ENCODE results near the gene ZNF469.

ZNF469 gene

DNA sequence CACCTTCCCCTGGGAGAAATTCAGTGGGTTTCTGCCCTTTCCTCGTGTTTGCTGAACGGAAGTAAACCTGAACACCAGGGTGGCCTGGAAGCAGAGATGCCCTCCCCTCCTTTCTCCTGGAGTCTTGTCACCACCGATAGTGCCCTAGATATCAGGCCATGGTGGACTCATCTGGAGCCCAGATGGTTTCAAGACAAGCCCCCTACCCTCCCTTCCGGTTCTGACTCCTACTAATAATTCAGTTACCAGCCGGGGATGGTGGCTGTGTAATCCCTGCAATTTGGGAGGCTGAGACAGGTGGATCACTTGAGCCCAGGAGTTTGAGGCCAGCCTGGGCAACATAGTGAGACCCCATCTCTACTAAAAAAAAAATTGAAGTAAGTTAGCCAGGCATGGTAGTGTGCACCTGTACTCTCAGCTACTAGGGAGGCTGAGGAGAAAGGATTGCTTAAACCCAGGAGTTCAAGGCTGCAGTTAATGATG is 2.4 kb downstream of the ZNF469 start:
- H3K27ac Mint-ChIP-seq: no peak overlapping the region
- H3K4me3 Mint-ChIP-seq: no peak overlapping the region
- peaks cover 5% of the 10 kb centered on the region for H3K4me1 Mint-ChIP-seq (ENCODE audit: low read depth)
- H3K9me3 Mint-ChIP-seq: no peaks in the 10 kb centered on the region
- no peaks in the 10 kb centered on the region for H3K36me3 Mint-ChIP-seq (ENCODE audit: low read depth)
- H3K27me3 Mint-ChIP-seq: peaks cover 53% of the 10 kb centered on the region
- intact Hi-C loops (cut with micrococcal nuclease): no loop called here

DNA sequence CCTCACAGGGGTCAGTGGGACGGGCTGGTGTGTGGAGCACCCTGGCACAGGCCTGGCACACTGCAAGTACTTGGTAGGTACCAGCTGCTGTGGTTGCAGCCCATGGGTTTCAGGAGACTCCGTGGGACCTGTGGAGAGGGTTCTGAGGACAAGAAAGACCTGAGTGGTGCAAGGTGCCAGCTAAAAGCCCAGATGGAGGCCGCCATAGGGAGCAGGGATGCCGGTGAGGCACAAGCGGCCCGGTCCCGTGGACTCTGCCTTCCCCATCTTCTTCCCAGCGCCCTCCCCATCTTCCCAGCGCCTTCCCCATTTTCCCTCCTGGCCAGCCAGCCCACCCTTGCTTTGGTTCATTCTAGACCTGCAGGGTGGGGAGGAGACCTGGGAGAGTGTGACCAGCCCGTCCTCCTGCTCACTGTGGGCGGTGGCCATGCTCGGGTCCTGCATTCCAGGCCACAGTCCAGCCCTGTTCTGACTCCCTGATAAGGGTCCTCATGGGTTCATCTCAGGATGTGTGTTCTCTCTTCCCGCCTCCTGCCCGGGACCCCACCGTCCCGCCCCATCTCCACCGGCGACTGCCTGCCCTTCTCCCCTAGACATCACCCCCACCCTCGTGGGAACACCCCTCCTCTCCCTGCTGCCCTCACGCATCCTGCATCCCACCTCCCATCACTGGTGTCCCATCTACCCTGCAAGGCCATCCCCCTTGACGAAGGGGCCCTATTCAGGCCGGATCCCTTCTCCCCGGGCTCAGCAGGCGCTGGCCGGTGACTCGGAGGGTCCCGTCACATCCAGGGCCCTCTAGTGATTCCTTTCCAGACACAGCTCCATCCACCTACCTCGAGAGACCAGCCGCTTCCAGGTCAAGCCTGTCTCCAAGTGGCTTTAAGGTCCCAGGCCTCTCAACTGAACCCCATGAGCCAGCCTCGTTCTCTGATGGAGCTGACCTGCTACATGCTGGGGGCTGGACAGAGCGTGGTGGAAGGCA is 3.4 kb downstream of the ZNF469 start:
- Mint-ChIP-seq H3K4me1 (ENCODE audit: low read depth) (peaks cover 14% of the 10 kb centered on the region), H3K4me3 (no peak overlapping the region), H3K27me3 (peaks cover 60% of the 10 kb centered on the region), H3K27ac (no peak overlapping the region), H3K9me3 (no peaks in the 10 kb centered on the region), H3K36me3 (ENCODE audit: low read depth) (no peaks in the 10 kb centered on the region)
- intact Hi-C loops (cut with micrococcal nuclease): no loop called here

DNA sequence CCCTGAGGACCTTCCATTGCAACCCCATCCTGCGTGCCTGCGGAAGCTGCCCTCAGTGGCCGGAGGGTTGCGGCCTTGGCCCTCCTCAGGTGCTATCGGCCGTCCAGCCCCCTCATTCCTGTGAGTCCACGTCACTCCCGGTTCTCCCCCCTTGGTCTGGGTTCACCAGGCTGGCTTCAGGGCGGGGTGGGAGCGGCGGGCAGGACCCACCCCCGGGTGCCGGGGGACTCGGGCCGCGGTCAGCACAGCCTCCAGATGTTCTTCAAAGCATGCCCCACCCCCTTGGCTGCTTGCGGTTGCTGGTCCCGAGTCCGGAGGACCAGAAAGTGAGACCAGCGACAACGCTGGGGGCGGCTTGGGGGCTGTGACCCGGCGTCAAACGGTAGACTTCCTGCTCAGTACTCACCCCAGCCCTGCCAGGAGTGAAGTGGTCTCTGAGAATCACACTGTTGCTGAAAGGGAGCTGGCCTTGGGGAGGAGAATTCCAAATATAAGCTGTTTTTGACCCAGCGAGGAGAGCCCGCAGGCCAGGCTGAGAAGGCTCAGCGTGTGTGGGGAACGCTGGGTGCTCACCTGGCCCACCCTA is 4.5 kb downstream of the ZNF469 start:
- H3K4me3 Mint-ChIP-seq: no peak overlapping the region
- peaks cover 14% of the 10 kb centered on the region for H3K4me1 Mint-ChIP-seq (ENCODE audit: low read depth)
- H3K9me3 Mint-ChIP-seq: no peaks in the 10 kb centered on the region
- H3K27me3 Mint-ChIP-seq: peaks cover 67% of the 10 kb centered on the region
- no peaks in the 10 kb centered on the region for H3K36me3 Mint-ChIP-seq (ENCODE audit: low read depth)
- intact Hi-C loops (cut with micrococcal nuclease): no loop called here
- H3K27ac Mint-ChIP-seq: no peak overlapping the region

DNA sequence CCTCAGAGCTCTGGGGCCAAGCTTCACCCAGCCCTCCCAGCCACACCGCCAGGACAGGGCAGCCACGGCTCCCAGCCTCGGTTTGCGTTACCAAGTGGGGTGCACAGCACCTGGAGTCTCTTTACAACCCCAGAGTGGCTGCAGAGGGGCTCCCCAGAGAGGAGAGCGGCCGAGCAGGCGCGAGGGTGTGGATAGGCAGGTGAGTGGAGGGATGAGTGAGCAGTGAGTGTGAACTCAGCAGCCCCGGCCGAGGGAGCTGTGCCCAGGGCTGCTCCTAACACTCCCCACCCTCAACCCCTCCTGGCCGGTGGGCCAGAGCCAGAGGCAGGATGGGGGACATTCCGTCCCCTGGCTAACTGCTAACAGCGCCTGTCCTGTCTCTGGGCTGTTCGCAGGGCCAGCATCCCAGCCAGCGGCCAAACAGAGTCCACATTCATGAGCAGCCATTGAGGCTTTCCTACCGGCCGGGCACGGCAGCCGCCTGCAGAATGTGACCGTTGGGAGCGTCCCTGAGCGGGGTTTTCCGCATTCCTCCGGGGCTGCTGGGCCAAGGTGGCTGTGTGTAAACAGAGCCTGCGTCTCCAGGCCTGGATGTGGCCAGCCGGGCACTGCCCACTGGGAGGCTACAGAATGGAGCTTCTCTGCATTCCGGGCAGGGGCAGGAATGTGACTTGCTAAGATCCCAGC is 5.3 kb downstream of the ZNF469 start:
- Mint-ChIP-seq H3K27me3 (peaks cover 74% of the 10 kb centered on the region), H3K4me3 (no peak overlapping the region), H3K4me1 (ENCODE audit: low read depth) (peaks cover 14% of the 10 kb centered on the region), H3K36me3 (ENCODE audit: low read depth) (no peaks in the 10 kb centered on the region), H3K27ac (no peak overlapping the region), H3K9me3 (no peaks in the 10 kb centered on the region)
- intact Hi-C loops (cut with micrococcal nuclease): no loop called here

DNA sequence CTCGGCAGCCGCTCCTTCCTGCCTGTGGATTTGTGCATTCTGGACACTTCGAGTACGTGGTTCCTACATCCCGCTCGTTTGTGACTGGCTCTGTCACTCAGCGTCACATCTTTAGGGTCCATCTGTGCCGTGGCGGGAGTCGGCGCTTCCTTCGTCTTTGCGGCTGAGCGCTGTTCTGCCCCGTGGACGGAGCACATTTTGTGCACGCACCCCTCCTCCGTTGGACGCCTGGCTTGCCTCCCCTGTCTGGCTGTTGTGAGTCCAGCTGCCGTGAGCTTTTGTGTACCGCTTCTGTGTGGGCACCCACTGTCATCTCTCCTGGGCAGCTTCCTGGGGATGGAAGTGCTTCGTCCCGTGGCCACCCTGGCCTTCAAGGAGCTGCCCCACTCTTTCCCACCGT is 6.4 kb downstream of the ZNF469 start:
- Mint-ChIP-seq H3K9me3 (no peaks in the 10 kb centered on the region), H3K36me3 (ENCODE audit: low read depth) (no peaks in the 10 kb centered on the region), H3K27ac (no peak overlapping the region), H3K27me3 (peaks cover 72% of the 10 kb centered on the region), H3K4me3 (no peak overlapping the region), H3K4me1 (ENCODE audit: low read depth) (peaks cover 13% of the 10 kb centered on the region)
- intact Hi-C loops (cut with micrococcal nuclease): no loop called here

DNA sequence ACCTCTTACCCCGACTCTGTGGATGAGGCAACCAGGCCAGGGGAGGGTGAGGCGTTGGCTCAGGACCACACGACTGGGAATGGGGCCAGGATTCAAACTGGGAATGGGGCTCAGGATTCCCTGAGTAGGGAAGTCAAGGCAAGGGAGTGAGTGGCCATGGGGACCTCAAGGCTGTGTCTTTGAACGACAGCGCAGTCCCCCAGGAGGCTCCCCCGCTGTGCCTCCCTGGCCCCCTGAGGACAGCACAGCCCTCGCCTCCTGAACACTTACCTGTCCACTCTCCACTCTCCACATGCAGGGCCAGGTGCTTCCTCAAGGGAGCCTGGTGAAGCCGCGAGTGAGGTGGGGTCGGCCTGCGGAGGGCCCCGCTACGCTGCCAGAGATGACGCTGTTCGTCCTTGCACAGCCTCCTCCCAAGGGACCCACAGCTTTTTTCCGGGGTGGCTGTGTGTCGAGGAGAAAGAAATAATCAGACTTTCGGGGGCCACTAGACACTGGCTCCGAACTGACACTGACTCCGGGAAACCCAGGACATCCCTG is 6.9 kb downstream of the ZNF469 start:
- Mint-ChIP-seq H3K4me1 (ENCODE audit: low read depth) (peaks cover 9% of the 10 kb centered on the region), H3K27ac (no peak overlapping the region), H3K4me3 (no peak overlapping the region), H3K9me3 (no peaks in the 10 kb centered on the region), H3K36me3 (ENCODE audit: low read depth) (no peaks in the 10 kb centered on the region), H3K27me3 (peaks cover 67% of the 10 kb centered on the region)
- intact Hi-C loops (cut with micrococcal nuclease): no loop called here

DNA sequence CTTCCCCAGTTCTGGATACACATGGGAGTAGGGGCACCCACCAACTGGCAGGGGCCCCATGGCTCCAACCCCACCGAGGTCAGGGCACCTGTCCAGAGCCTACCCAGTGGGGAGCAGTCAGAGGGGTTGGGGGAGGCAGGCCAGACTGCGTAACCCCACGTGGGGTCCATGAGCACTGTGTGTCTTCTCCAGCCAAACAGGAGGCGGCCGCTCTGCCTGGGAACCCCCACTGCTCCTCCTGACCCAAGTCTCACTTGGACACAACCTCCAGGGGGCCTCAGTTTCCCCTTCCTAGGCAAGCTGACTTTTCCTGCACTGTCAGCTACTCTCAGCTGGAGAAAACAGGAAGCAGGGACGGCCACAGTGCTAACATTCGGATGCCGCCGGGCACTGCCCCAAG is 7.5 kb downstream of the ZNF469 start:
- no peak overlapping the region for H3K27ac Mint-ChIP-seq
- H3K27me3 Mint-ChIP-seq: peaks cover 61% of the 10 kb centered on the region
- no peaks in the 10 kb centered on the region for H3K9me3 Mint-ChIP-seq
- H3K36me3 Mint-ChIP-seq (ENCODE audit: low read depth): no peaks in the 10 kb centered on the region
- no peak overlapping the region for H3K4me3 Mint-ChIP-seq
- intact Hi-C loops (cut with micrococcal nuclease): no loop called here
- H3K4me1 Mint-ChIP-seq (ENCODE audit: low read depth): peaks cover 9% of the 10 kb centered on the region

DNA sequence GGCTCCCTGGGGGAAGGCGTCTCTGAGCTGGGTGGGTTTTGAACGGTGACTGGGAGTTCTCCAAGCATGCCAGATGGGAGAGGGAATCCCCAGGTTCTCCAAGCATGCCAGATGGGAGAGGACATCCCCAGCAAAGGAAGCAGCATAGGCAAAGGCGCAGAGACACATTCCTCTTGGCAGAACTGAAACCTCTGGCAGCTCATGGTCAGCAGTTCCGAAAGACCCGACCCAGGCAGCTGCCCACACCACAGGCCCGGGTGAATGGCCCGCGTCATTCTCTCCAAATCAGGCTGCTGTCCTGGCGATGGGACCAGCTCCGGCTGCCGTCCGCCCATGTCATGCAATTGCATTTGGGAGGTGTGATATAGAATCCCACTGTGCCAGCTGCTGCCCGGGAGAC is 8.0 kb downstream of the ZNF469 start:
- no peaks in the 10 kb centered on the region for H3K36me3 Mint-ChIP-seq (ENCODE audit: low read depth)
- H3K4me1 Mint-ChIP-seq (ENCODE audit: low read depth): peaks cover 9% of the 10 kb centered on the region
- no peak overlapping the region for H3K27ac Mint-ChIP-seq
- H3K4me3 Mint-ChIP-seq: no peak overlapping the region
- H3K9me3 Mint-ChIP-seq: no peaks in the 10 kb centered on the region
- H3K27me3 Mint-ChIP-seq: peaks cover 56% of the 10 kb centered on the region
- intact Hi-C loops (cut with micrococcal nuclease): no loop called here

DNA sequence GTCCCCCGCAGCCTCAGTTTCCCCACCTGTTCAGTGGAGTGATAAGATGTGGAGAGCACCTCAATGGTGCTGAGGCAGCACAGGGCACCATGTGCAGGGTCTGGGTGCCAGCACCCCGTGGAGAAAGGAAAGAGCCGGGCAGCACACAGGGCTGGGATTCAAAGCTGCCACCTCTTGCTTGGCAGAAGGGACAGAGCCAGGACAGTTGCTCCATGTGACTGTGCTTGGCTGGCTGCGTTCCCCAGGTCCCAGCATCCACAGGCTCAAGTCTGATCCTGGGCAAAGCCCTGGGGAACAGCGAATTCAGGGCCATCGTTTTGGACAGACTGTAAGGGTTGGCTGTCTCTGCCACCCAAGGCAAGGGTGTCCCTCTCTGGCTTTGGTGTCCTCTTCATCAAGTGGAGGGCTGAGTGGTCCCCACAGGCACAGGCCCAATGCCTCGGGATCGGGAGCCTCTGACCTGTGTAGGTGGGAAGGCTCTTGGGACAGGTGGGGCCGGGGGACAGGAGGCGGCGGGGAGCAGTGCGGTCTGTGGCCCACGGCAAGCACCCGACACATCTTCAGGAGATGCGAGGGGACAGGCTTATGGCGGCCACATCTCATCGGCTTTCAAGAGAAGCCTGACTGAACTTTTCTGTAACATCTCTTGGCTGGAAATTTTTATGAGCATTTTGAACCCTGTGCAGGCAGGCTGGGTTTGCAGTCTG is 8.5 kb downstream of the ZNF469 start:
- no peaks in the 10 kb centered on the region for H3K36me3 Mint-ChIP-seq (ENCODE audit: low read depth)
- H3K27ac Mint-ChIP-seq: no peak overlapping the region
- no peaks in the 10 kb centered on the region for H3K9me3 Mint-ChIP-seq
- intact Hi-C loops (cut with micrococcal nuclease): no loop called here
- no peak overlapping the region for H3K4me3 Mint-ChIP-seq
- peaks cover 9% of the 10 kb centered on the region for H3K4me1 Mint-ChIP-seq (ENCODE audit: low read depth)
- peaks cover 55% of the 10 kb centered on the region for H3K27me3 Mint-ChIP-seq

DNA sequence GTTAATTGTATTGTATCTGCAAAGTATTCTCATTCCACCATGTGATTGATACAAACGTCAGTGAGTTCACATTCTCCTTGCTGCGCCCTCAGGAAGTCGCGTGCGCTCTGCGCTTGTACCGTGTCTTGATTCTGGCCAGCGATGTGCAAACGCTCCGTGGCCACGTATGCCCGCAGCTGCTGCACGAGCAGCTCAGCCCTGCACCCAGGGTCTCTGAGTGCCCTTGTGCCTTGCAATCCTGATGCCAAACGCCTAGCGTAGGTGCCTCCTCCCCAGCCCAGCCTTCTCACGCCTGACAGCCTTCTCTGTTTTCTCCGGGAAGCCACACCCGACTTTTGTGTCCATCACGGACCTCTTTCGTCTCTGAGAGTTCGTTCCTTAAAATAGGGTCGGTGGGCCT is 9.4 kb downstream of the ZNF469 start:
- H3K9me3 Mint-ChIP-seq: no peaks in the 10 kb centered on the region
- H3K27me3 Mint-ChIP-seq: peaks cover 49% of the 10 kb centered on the region
- no peak overlapping the region for H3K4me3 Mint-ChIP-seq
- H3K27ac Mint-ChIP-seq: no peak overlapping the region
- H3K4me1 Mint-ChIP-seq (ENCODE audit: low read depth): peaks cover 9% of the 10 kb centered on the region
- no peaks in the 10 kb centered on the region for H3K36me3 Mint-ChIP-seq (ENCODE audit: low read depth)
- intact Hi-C loops (cut with micrococcal nuclease): no loop called here

DNA sequence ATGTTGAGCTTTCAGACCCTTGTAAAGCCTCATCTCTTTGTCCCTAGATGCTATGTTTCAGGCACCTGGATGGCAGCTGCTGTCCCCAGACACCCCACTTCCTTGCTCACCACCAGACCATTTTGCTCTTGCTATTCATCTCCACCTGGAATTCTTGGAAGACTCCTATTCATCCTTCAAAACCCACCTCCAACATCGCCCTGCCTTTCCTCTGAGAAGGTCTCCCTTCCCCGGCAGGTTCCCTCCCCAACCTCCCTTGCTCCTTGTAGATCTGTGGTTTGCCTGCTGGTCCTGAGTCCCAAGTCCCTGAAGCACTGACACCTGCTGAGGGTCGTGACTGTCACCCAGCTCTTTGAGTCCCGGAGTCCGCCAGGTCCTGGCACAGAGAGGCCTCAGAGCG is 9.9 kb downstream of the ZNF469 start:
- Mint-ChIP-seq H3K9me3 (no peaks in the 10 kb centered on the region), H3K36me3 (ENCODE audit: low read depth) (no peaks in the 10 kb centered on the region), H3K4me1 (ENCODE audit: low read depth) (peaks cover 9% of the 10 kb centered on the region), H3K27ac (no peak overlapping the region), H3K4me3 (no peak overlapping the region), H3K27me3 (peaks cover 49% of the 10 kb centered on the region)
- intact Hi-C loops (cut with micrococcal nuclease): no loop called here

DNA sequence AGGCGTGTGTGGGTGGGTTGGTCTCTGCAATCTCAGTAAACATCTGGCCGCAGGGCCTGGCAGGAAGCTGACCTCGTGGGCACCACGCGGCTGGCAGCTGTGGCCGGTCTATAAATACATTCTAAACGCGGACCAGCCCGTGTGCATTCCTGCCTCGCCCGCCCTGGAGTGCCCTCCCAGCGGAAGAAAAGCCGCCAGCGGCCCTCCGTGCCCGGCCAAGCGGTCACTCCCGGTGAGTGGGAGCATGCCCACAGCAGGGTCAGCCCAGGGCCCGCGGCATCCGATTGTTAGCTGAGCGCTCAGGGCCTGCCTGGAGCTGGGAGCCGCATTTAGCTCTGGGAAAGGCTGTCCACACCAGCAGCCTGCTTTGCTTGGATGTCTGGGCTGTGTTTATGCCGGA is 10.3 kb downstream of the ZNF469 start:
- Mint-ChIP-seq H3K4me1 (ENCODE audit: low read depth) (peaks cover 9% of the 10 kb centered on the region), H3K9me3 (peaks cover 3% of the 10 kb centered on the region), H3K4me3 (no peak overlapping the region), H3K36me3 (ENCODE audit: low read depth) (no peaks in the 10 kb centered on the region), H3K27ac (no peak overlapping the region), H3K27me3 (peaks cover 47% of the 10 kb centered on the region)
- intact Hi-C loops (cut with micrococcal nuclease): no loop called here

DNA sequence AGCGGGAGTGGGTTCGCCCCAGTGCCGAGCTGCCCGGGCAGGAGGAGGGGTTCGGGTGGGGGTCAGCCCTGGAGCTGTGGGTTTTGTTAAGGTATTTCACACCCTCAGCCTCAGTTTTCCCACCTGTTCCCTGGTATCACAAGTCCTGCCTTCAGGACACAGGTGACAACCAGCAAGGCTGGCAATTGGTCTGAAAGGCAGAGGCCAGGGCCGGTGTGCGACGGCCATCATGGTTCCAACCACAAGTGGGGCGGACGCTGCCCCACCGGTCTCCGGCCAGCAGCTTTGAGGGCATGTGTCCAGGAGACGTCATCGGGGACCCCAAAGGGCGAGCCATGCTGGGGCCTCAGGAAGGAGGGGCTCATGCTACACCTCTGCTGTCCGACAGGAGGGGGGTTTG is 10.8 kb downstream of the ZNF469 start:
- intact Hi-C loops (cut with micrococcal nuclease): no loop called here
- Mint-ChIP-seq H3K27ac (no peak overlapping the region), H3K9me3 (peaks cover 8% of the 10 kb centered on the region), H3K27me3 (peaks cover 44% of the 10 kb centered on the region), H3K36me3 (ENCODE audit: low read depth) (no peaks in the 10 kb centered on the region), H3K4me3 (no peak overlapping the region), H3K4me1 (ENCODE audit: low read depth) (peaks cover 9% of the 10 kb centered on the region)

All from dendritic cell treated with granulocyte-macrophage colony-stimulating factor and Interleukin-4, amounts not matched to agents 40 ng/mL and 50 ng/mL, for 4 days (primary cell).